ENCODE results near the gene LRRC25.

Gene LRRC25

GRCh38 chr19:18442941-18443340 is 45.5 kb upstream of the LRRC25 start:
- Histone ChIP-seq H3K36me3 (ENCODE audit: insufficient read depth, low read length) (no peaks in the 10 kb centered on the region), H3K9me3 (ENCODE audit: low read depth, low read length) (no peaks in the 10 kb centered on the region)

GRCh38 chr19:18441804-18442788 is 44.7 kb upstream of the LRRC25 start:
- H3K9me3 ChIP-seq (ENCODE audit: low read depth, low read length): no peaks in the 10 kb centered on the region
- H3K9ac ChIP-seq (ENCODE audit: insufficient read length): no peak overlapping the region
- no peak for DNase-seq (ENCODE audit: low read depth, low spot score)
- no peak for TF ChIP-seq FOXP2 (optimal IDR thresholded peaks at IDR 0.05; ENCODE audit: control extremely low read depth, extremely low read length, insufficient read depth)
- TF ChIP-seq POLR2AphosphoS5 (IDR thresholded peaks at IDR 0.05; ENCODE audit: borderline replicate concordance, low read depth, low read length): no peak
- no peak for TF ChIP-seq EZH2 (IDR thresholded peaks at IDR 0.05)
- H3K4me3 ChIP-seq: no peak overlapping the region
- no peak overlapping the region for H3K27ac ChIP-seq
- H3K36me3 ChIP-seq (ENCODE audit: insufficient read depth, low read length): no peaks in the 10 kb centered on the region

More at GRCh38 chr19:18442941-18443340, 45.5 kb upstream of the LRRC25 start:
- Histone ChIP-seq H3K4me3 (no peak overlapping the region), H3K27ac (no peak overlapping the region), H3K9ac (ENCODE audit: insufficient read length) (no peak overlapping the region)
- no peak for TF ChIP-seq EZH2 (IDR thresholded peaks at IDR 0.05)
- TF ChIP-seq POLR2AphosphoS5 (IDR thresholded peaks at IDR 0.05; ENCODE audit: borderline replicate concordance, low read depth, low read length): no peak
- no peak for TF ChIP-seq FOXP2 (optimal IDR thresholded peaks at IDR 0.05; ENCODE audit: control extremely low read depth, extremely low read length, insufficient read depth)
- no peak for DNase-seq (ENCODE audit: low read depth, low spot score)

DNA sequence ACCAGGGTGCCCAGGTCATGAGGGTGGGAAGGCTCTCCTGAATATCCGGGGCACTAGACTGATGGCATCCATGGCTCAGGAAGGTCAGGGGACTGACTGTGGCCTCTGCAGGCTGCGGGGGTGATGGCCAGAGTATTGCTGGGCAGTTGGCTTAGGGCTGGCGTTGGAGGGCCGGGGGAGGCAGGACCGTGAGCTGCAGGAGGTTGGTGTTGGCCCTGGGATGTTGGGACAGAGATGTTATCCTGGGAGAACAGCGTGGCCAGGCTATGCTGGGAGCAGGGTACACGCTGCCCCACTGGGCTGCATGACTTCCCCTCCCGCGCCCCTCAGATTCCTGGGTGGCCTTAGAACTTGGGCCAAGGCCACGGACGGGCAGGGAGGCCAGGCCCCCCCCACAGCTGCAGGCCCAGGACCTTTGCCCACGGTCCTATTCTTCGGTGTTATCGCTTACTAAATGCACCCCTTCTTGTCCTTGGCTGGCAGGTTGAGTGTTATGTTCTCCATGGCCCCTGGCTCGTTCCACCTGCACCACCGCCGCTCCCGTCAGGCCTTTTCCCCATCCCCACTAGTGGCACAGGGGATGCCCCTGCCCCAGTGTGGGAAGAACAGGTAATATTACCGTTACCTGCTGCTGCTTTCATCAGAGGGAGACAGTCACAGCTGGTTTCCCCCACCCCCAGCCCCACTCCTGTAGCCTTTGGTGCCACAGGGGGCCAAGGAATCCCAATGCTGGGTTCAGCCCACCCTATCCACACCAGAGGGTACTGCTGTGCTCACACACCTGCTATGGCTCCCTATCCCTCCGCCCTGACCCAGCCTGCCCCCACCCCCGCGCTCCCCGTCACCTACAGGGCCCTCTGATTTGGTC is 43.7 kb upstream of the LRRC25 start:
- H3K9ac ChIP-seq (ENCODE audit: insufficient read length): no peak overlapping the region
- TF ChIP-seq FOXP2 (optimal IDR thresholded peaks at IDR 0.05; ENCODE audit: control extremely low read depth, extremely low read length, insufficient read depth) (no peak), POLR2AphosphoS5 (IDR thresholded peaks at IDR 0.05; ENCODE audit: borderline replicate concordance, low read depth, low read length) (no peak), EZH2 (IDR thresholded peaks at IDR 0.05) (no peak)
- no peak overlapping the region for H3K27ac ChIP-seq
- peaks cover under 1% of the 10 kb centered on the region; the same call in 1 of the 2 replicates for H3K36me3 ChIP-seq (ENCODE audit: insufficient read depth, low read length)
- no peak overlapping the region for H3K4me3 ChIP-seq
- DNase-seq (ENCODE audit: low read depth, low spot score): no peak
- no peaks in the 10 kb centered on the region for H3K9me3 ChIP-seq (ENCODE audit: low read depth, low read length)

DNA sequence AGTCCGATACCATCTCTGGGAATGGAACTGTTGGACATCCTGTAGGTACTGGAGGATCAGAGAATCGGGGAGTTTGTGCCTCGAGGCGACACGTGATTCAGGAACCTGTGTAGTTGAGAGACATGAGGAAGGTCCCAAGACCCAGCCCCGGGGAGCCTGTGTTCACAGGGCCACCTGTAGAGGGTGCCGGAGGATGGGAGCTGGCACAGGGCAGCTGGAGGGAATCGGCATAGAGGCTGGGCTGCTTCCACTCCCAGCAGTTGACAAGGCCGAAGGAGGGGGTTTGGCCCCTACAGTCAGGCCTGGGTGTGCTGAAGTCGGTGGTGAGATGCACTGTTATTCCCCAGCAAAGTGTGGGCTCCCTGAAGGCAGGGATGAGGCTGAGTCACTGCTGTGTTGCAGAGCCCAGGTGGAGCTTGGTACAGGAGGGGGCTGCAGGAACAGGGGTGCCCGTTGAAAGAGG is 43.0 kb upstream of the LRRC25 start:
- TF ChIP-seq POLR2AphosphoS5 (IDR thresholded peaks at IDR 0.05; ENCODE audit: borderline replicate concordance, low read depth, low read length): no peak
- no peak for TF ChIP-seq FOXP2 (optimal IDR thresholded peaks at IDR 0.05; ENCODE audit: control extremely low read depth, extremely low read length, insufficient read depth)
- TF ChIP-seq EZH2 (IDR thresholded peaks at IDR 0.05): no peak
- Histone ChIP-seq H3K9ac (ENCODE audit: insufficient read length) (no peak overlapping the region), H3K36me3 (ENCODE audit: insufficient read depth, low read length) (peaks cover 7% of the 10 kb centered on the region; the same call in 1 of the 2 replicates), H3K27ac (no peak overlapping the region), H3K4me3 (no peak overlapping the region), H3K9me3 (ENCODE audit: low read depth, low read length) (no peaks in the 10 kb centered on the region)
- DNase-seq (ENCODE audit: low read depth, low spot score): no peak

GRCh38 chr19:18439910-18440237 is 42.5 kb upstream of the LRRC25 start:
- H3K9me3 ChIP-seq (ENCODE audit: low read depth, low read length): no peaks in the 10 kb centered on the region
- TF ChIP-seq FOXP2 (optimal IDR thresholded peaks at IDR 0.05; ENCODE audit: control extremely low read depth, extremely low read length, insufficient read depth) (no peak), POLR2AphosphoS5 (IDR thresholded peaks at IDR 0.05; ENCODE audit: borderline replicate concordance, low read depth, low read length) (no peak), EZH2 (IDR thresholded peaks at IDR 0.05) (no peak)
- H3K9ac ChIP-seq (ENCODE audit: insufficient read length): no peak overlapping the region

DNA sequence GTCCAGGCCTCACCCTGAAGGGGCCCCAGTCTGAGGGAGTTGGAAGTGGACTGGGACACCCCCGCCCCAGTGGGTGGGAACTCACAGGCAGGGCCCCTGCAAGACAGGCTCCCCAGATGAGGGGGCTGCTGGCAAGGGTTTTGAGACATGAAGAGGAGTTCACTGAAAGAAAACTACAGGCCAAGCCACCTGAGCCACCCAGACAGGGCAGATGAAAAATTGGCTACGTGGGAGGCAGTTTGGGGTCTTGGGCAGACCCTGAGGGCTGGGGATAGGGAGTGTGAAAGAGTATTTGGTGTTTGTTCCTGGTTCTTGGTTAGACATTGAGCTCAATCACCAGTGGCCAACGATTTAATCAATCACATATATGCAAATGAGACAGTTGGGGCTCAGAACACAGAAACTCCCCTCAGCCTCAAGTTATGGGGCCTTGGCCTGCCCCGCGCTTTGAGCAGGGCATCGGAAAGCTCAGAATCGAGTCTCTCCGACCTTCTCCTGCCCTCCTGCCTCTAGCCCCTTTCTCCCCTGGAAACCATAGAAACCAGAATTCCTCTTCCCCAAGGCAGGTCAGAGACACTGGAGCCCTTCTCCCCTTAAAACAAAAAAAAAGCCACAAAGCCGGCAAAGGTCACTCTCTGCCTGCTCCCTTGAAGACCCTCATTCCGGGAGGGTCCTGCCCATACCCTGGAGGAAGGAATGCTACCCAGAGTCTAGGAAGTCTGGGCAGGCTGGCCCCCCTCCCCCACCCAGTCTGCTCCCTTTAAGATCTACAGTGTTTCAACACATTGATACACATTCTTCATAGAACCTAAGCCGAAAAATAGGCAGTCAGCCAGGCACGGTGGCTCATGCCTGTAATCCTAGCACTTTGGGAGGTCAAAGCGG is 41.8 kb upstream of the LRRC25 start:
- Histone ChIP-seq H3K9me3 (ENCODE audit: low read depth, low read length) (no peaks in the 10 kb centered on the region), H3K27ac (0 out of 2 replicates have a peak overlapping the region, but pooled peaks have one; percentile 4), H3K36me3 (ENCODE audit: insufficient read depth, low read length) (peaks cover 13% of the 10 kb centered on the region; the same call in 1 of the 2 replicates), H3K9ac (ENCODE audit: insufficient read length) (no peak overlapping the region), H3K4me3 (no peak overlapping the region)
- TF ChIP-seq EZH2 (IDR thresholded peaks at IDR 0.05): no peak
- no peak for TF ChIP-seq POLR2AphosphoS5 (IDR thresholded peaks at IDR 0.05; ENCODE audit: borderline replicate concordance, low read depth, low read length)
- TF ChIP-seq FOXP2 (optimal IDR thresholded peaks at IDR 0.05; ENCODE audit: control extremely low read depth, extremely low read length, insufficient read depth): no peak
- no peak for DNase-seq (ENCODE audit: low read depth, low spot score)

More at GRCh38 chr19:18439910-18440237, 42.5 kb upstream of the LRRC25 start:
- Histone ChIP-seq H3K4me3 (no peak overlapping the region), H3K36me3 (ENCODE audit: insufficient read depth, low read length) (peaks cover 8% of the 10 kb centered on the region; the same call in 1 of the 2 replicates), H3K27ac (no peak overlapping the region)
- DNase-seq (ENCODE audit: low read depth, low spot score): no peak

DNA sequence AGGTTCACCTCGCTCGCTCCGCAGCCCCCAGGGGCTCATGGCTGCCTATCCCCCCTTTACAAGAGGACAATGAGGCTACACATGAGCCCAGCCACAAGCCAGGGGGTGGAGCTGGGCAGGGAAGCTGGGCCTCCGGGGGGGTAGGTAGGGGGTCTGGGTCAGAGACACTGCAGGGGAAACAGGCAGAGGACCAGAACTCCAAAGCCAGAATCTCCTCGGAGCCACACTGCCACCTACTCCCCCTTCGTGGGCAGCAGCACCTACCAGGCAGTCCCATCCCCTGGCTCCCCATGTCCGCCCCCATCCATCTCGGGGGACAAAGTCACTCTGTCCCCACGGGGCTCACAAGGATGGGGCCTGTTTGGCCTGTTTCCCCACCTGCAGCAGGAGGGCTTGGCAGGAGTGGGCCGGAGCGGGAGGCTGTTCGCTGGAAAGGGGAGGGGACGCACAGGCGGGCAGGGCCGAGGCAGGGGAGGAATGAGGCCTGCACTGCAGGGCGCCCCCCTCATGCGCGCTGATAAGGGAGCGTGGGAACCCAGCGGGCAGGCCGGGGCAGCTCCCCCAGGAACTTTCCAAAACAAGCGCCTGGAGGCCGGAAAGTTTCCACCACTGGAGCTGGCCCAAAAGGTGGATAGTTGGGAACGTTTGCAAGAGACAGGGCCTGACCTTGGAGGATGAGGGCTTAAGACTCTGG is 41.1 kb upstream of the LRRC25 start:
- peak overlapping the region; percentile 88 for H3K4me3 ChIP-seq
- H3K27ac ChIP-seq: 0 out of 2 replicates have a peak overlapping the region, but pooled peaks have one; percentile 4
- TF ChIP-seq EZH2 (IDR thresholded peaks at IDR 0.05) (no peak), POLR2AphosphoS5 (IDR thresholded peaks at IDR 0.05; ENCODE audit: borderline replicate concordance, low read depth, low read length) (no peak), FOXP2 (optimal IDR thresholded peaks at IDR 0.05; ENCODE audit: control extremely low read depth, extremely low read length, insufficient read depth) (no peak)
- DNase-seq (ENCODE audit: low read depth, low spot score): no peak
- H3K36me3 ChIP-seq (ENCODE audit: insufficient read depth, low read length): peaks cover 13% of the 10 kb centered on the region; the same call in 1 of the 2 replicates
- H3K9me3 ChIP-seq (ENCODE audit: low read depth, low read length): no peaks in the 10 kb centered on the region
- H3K9ac ChIP-seq (ENCODE audit: insufficient read length): no peak overlapping the region

Data from SK-N-MC (cell line).